Transverse colon (tissue), 4 donors: ENCODE data around the gene SACM1L.

ENCODE experiments used
- CTCF ChIP-seq, 5 experiments: fragments of 200-600 bp in 3 of 5; fragments of 450-650 bp in 2 of 5; sonication (generic) in 3 of 5; IDR thresholded peaks; 1 replicate in 2 of 5; 2 replicates in 3 of 5; pipeline ENCODE4 v1.5.1; 2016 to 2017; ENCODE audit warnings: antibody characterized with exemption in 5 of 5, inconsistent platforms in 3 of 5, mild to moderate bottlenecking in 2 of 5, moderate library complexity in 1 of 5
- EP300 ChIP-seq: sonication (generic); formaldehyde crosslinking; IDR thresholded peaks from one replicate; pipeline ENCODE4 v1.6.1; 2017; ENCODE audit warnings: antibody characterized with exemption, low read depth
- POLR2AphosphoS5 ChIP-seq, 3 donors: sonication (generic); formaldehyde crosslinking; IDR thresholded peaks; one replicate each; pipeline ENCODE4 v1.6.1; 2016; ENCODE audit warnings: antibody characterized with exemption in 3 of 3

- no peak for TF ChIP-seq CTCF (IDR thresholded peaks at IDR 0.05)
- no peak for TF ChIP-seq EP300
- no peak for TF ChIP-seq POLR2AphosphoS5 (IDR thresholded peaks at IDR 0.05)
Measured at GRCh38 chr3:45654397-45654944, 34.7 kb upstream of the SACM1L start.
